ENCODE measurements around the gene DYSF. TPM values are rescaled to one million over a fixed set of nuclear protein-coding genes. Genes with fewer than 3 reads are reported as not detected.
"Not testable (repeated sequence)": the region's sequence is repeated elsewhere in the genome, so short reads cannot be mapped to it uniquely, and the experiment has no call there.

Gene DYSF
- total and polyA plus RNA-seq, 9 donors, result 2.3 to 16.5 (median 5.1) TPM

DNA sequence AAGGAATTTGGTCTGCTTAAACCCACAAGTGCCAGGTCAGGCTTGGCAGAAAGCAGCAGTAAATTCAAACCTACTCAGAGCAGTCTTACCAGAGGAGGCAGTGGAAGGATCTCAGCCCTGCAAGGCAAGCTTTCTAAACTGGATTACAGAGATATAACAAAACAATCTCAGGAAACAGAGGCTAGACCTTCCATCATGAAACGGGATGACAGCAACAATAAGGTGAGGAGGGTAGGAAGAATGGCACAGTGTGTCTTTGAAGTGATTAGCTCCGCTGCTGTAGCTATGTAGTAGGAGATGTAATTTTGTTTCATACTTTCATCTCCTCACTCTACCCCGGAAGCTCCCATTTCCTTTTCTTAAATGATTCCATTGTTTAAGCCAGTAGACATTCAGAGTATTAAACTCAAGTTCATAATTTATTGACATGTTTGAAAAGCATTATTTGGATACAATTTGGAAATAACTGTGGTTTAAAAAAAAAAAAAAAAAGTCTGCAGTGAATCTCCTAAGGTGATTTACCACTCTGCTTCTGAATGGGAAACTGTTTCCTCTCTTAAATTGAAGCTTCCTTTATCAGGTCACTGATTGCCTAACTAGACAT, 29.4 kb upstream of the DYSF start:
- WGBS, 3 donors, result 85 to 87% (median 86%) methylated on average over 3 of the region's 3 CpGs
- TF ChIP-seq EP300 (IDR thresholded peaks at IDR 0.05) (no peak), POLR2A (IDR thresholded peaks at IDR 0.05) (no peak)
- TF ChIP-seq, protein P1, sequence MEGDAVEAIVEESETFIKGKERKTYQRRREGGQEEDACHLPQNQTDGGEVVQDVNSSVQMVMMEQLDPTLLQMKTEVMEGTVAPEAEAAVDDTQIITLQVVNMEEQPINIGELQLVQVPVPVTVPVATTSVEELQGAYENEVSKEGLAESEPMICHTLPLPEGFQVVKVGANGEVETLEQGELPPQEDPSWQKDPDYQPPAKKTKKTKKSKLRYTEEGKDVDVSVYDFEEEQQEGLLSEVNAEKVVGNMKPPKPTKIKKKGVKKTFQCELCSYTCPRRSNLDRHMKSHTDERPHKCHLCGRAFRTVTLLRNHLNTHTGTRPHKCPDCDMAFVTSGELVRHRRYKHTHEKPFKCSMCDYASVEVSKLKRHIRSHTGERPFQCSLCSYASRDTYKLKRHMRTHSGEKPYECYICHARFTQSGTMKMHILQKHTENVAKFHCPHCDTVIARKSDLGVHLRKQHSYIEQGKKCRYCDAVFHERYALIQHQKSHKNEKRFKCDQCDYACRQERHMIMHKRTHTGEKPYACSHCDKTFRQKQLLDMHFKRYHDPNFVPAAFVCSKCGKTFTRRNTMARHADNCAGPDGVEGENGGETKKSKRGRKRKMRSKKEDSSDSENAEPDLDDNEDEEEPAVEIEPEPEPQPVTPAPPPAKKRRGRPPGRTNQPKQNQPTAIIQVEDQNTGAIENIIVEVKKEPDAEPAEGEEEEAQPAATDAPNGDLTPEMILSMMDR (IDR thresholded peaks at IDR 0.05), result no peak
- no peaks in the 10 kb centered on the region for H3K9me3 ChIP-seq
- H3K4me3 ChIP-seq, result no peak overlapping the region
- no peaks in the 10 kb centered on the region for H3K27me3 ChIP-seq
- intact Hi-C loops (cut with DNase I), result no loop called here
- no peak overlapping the region for H3K27ac ChIP-seq
- H3K4me1 ChIP-seq (ENCODE audit: insufficient read depth), result peaks cover 4% of the 10 kb centered on the region
- no peaks in the 10 kb centered on the region for H3K36me3 ChIP-seq
- no peak for DNase-seq

DNA sequence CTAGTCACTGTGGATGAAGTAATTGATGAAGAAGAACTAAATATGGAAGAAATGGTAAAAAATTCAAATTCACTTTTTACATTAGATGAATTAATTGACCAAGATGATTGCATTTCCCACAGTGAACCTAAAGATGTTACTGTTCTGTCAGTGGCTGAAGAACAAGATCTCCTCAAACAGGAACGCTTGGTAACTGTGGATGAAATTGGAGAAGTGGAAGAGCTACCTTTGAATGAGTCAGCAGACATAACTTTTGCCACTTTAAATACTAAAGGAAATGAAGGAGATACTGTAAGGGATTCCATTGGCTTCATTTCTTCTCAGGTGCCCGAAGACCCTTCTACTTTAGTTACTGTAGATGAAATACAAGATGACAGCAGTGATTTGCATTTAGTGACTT, 26.6 kb upstream of the DYSF start:
- no peaks in the 10 kb centered on the region for H3K36me3 ChIP-seq

DNA sequence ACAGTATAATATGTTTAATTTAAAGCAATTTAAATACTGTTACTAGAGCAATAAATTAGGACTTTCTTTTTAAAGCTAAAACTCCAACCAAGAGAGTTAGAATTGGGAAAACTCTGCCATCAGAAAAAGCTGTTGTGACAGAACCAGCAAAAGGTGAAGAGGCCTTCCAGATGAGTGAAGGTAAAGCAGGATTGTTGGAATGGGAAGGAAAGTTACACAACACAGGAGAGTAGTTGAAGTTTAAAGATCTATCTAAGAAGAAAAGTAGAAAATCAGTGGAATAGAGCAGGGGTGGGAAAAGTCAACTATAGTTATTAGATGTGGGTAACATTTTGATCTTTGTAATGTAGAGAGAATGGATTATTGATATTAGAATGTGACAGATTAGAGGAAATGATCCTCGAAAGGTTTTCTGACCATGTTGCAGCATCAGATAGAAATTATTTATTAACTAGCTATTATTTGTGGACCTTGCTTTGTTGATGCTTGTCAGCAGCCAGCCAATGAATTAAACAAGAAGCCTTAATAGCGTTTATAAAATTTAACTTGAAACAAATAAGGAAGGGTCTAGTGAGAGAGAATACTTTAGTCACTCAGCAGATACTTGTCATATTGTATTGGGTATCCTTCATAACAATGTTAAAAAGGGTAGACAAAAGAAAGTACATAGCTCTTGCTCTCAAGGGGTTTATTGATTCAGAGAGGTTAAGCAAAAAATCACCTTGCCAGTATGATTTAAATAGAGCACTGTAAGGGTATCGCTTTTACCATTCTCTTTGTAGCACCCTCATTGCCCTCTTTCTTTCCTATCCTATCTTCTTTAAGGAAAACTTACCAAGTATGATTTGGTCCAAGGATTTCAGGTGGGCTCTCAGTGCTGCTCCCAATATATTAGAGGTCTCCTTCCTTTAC, 24.6 kb upstream of the DYSF start:
- TF ChIP-seq POLR2A (IDR thresholded peaks at IDR 0.05) (no peak), EP300 (IDR thresholded peaks at IDR 0.05) (no peak)
- TF ChIP-seq, protein P1 (IDR thresholded peaks at IDR 0.05), result no peak
- Histone ChIP-seq H3K27ac (no peak overlapping the region), H3K9me3 (no peaks in the 10 kb centered on the region), H3K27me3 (no peaks in the 10 kb centered on the region), H3K36me3 (no peaks in the 10 kb centered on the region), H3K4me3 (no peak overlapping the region), H3K4me1 (ENCODE audit: insufficient read depth) (peaks cover 2% of the 10 kb centered on the region)
- no peak for DNase-seq
- intact Hi-C loops (cut with DNase I), result no loop called here
- 96 to 98% (median 97%) methylated on average over 3 of the region's 3 CpGs for WGBS, 3 donors

More for the DNA sequence above, 26.6 kb upstream of the DYSF start:
- TF ChIP-seq EP300 (IDR thresholded peaks at IDR 0.05) (no peak), POLR2A (IDR thresholded peaks at IDR 0.05) (no peak)
- TF ChIP-seq, protein P1 (IDR thresholded peaks at IDR 0.05), result no peak
- WGBS, 3 donors, result 95 to 98% (median 95%) methylated on average over 2 of the region's 2 CpGs
- intact Hi-C loops (cut with DNase I), result no loop called here
- Histone ChIP-seq H3K27me3 (no peaks in the 10 kb centered on the region), H3K4me3 (no peak overlapping the region), H3K27ac (no peak overlapping the region), H3K4me1 (ENCODE audit: insufficient read depth) (peaks cover 3% of the 10 kb centered on the region), H3K9me3 (no peaks in the 10 kb centered on the region)
- no peak for DNase-seq

- intact Hi-C loops (cut with DNase I), result not testable (repeated sequence)
Observed at GRCh38 chr2:71445142-71445541, 8.2 kb upstream of the DYSF start.

DNA sequence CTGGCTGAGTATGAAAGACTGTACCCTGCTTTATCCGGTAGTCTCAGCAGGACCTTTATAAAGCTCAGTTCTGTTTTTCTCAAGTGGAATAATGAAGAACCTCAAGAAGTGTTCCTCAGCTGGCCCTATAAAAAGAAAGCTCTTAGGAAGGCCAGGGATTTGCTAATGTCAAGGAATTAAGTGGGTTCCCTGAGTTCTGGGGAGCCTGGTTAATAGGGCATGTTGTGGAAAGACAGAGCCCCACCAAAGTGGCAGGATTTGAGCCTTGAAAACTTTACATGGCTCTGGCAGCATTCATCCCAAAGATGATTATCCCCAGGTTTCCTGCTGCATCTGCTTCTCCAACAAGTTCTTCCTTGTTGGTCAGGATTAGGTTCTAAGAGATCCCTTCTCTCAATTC, 6.9 kb upstream of the DYSF start:
- H3K9me3 ChIP-seq, result no peaks in the 10 kb centered on the region
- no peaks in the 10 kb centered on the region for H3K36me3 ChIP-seq
- no peak for DNase-seq
- no peaks in the 10 kb centered on the region for H3K4me1 ChIP-seq (ENCODE audit: insufficient read depth)
- H3K27me3 ChIP-seq, result no peaks in the 10 kb centered on the region
- intact Hi-C loops (cut with DNase I), result no loop called here
- H3K4me3 ChIP-seq, result no peak overlapping the region
- H3K27ac ChIP-seq, result no peak overlapping the region
- TF ChIP-seq EP300 (IDR thresholded peaks at IDR 0.05) (no peak), POLR2A (IDR thresholded peaks at IDR 0.05) (no peak)
- TF ChIP-seq, protein P1 (IDR thresholded peaks at IDR 0.05), result no peak
- WGBS, 3 donors, result 92 to 100% (median 100%) methylated on average over 1 of the region's 1 CpG

More at GRCh38 chr2:71445142-71445541, 8.2 kb upstream of the DYSF start:
- WGBS, 3 donors, result 67 to 73% (median 70%) methylated on average over 5 of the region's 5 CpGs
- DNase-seq; H3K27me3 ChIP-seq; H3K9me3 ChIP-seq; H3K36me3 ChIP-seq; H3K4me3 ChIP-seq; H3K4me1 ChIP-seq (ENCODE audit: insufficient read depth); H3K27ac ChIP-seq: not testable (repeated sequence)
